CD4-positive, alpha-beta T cell treated with Interleukin-6 at 100 ng/mL for 8 hours (primary cell): ENCODE data around the gene SSR3.
"Not testable (repeated sequence)": the region's sequence is repeated elsewhere in the genome, so short reads cannot be mapped to it uniquely, and the experiment has no call there.

Experiments
- DNase-seq: peaks from one replicate; pipeline ENCODE4 v3.0.0-alpha.2; 2020; ENCODE audit warnings: mixed read lengths, low spot score

SSR3 gene

DNA sequence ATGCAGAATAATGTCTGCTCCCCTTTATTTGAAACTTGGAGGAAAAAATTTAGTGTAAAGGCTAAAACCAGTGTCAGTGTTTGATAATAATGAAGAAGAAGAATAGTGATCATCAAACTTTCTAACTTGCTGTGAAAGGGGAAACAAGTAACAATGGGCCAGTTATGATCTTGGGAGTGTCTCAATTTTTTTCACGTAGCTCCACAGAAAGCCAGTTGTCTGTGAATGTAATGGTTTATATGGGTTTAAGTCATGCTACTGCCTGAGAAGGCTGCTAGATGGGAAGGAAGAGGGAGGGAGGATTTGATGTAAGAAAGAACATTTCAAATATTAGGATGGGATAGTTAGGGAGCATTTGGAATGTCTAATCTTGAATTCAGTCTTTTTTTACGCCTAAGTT, 21.1 kb upstream of the SSR3 start:
- no peak for DNase-seq

- no peak for DNase-seq
Measured at GRCh38 chr3:156575641-156576040, 20.7 kb upstream of the SSR3 start.

GRCh38 chr3:156569881-156570280, 15.0 kb upstream of the SSR3 start:
- DNase-seq = not testable (repeated sequence)

GRCh38 chr3:156569016-156569415, 14.1 kb upstream of the SSR3 start:
- not testable (repeated sequence) for DNase-seq

GRCh38 chr3:156563900-156564682, 9.2 kb upstream of the SSR3 start:
- no peak for DNase-seq

GRCh38 chr3:156562486-156562885, 7.6 kb upstream of the SSR3 start:
- DNase-seq = not testable (repeated sequence)

GRCh38 chr3:156561533-156561932, 6.6 kb upstream of the SSR3 start:
- no peak for DNase-seq

GRCh38 chr3:156559321-156559720, 4.4 kb upstream of the SSR3 start:
- DNase-seq = no peak

- no peak for DNase-seq
Measured at GRCh38 chr3:156558389-156558788, 3.5 kb upstream of the SSR3 start.

DNA sequence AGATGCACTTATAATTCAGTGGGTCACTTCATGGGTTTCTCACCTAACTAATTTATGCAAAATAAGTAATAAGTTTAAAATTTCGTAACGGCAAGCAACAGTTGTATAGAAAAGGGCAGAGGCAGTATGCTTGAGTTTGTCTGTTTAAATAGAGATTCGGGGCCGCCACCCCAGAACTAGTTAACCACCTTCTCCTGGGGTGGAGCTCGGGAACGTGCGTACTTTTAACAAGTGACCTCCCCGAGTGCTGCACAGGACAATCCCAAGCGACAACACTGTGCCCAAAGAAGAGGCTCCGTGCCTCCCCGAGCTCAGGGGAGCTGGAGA, 439 bp downstream of the SSR3 start:
- DNase-seq = no peak

- DNase-seq = no peak
Measured at GRCh38 chr3:156553705-156554356, 1.1 kb downstream of the SSR3 start.

GRCh38 chr3:156552973-156553372, 1.9 kb downstream of the SSR3 start:
- DNase-seq = no peak

- DNase-seq = no peak
Measured at GRCh38 chr3:156551746-156552145, 3.2 kb downstream of the SSR3 start.

DNA sequence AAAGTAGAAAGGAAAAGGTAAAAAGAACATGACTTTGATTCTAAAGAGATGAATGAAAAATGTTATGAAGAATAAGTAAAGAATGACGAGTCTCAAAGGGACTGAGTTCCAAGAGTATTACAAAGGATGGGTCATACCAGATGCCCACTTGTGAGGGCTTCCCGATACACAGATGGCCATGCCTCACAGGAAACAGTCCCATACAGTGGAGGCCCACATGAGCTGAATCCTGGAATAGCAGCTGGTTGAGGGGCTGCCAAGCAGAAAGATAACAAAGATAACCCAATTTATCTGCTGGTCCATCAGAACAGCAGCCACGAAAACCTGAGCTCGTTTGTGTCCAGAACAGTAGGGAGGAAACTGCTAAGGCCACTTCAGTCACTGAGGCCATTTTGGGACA, 3.7 kb downstream of the SSR3 start:
- DNase-seq = no peak

GRCh38 chr3:156548902-156549301, 6.0 kb downstream of the SSR3 start:
- no peak for DNase-seq

- DNase-seq = no peak
Measured at GRCh38 chr3:156548041-156548687, 6.8 kb downstream of the SSR3 start.

- no peak for DNase-seq
Measured at GRCh38 chr3:156547637-156548036, 7.3 kb downstream of the SSR3 start.

GRCh38 chr3:156543043-156543555, 11.8 kb downstream of the SSR3 start:
- DNase-seq = no peak

DNA sequence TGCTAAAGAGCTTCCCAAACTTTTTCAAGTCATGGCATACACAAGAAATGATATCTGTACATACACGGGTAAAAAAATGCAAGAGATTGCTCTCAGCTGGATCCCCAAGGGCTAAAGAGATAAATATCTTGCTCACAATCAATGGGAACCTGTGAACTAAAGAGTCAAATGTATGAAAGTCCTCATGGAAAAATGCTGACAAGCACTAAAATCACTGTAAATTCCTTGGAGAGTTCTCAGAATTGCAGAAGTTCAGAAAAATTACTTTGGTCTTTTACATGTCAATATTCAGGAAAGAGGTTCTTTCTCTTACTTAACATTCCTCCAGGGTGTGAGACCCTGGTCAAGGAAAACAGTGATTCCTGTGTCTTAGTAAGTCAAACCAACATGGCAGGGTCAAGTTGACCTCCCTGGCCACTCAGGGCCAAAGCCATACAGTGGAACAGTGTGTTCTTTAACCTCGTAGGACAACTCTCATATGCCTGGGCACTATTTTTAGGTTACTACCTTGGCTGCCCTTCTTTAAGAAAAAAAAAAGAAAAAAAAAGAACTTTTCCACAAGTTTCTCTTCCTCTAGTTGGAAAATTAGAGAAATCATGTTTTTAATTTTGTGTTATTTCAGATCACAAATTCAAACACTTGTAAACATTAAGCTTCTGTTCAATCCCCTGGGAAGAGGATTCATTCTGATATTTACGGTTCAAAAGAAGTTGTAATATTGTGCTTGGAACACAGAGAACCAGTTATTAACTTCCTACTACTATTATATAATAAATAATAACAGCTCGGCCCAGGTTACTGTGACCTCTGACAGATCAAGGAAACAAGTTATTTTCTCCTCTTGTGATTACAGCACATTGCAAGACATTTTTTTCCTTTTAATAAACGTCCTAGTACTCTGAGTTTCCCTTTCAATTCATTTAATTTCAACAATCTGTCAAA, 12.5 kb downstream of the SSR3 start:
- DNase-seq = no peak

- no peak for DNase-seq
Measured at GRCh38 chr3:156539802-156540201, 15.1 kb downstream of the SSR3 start.

DNA sequence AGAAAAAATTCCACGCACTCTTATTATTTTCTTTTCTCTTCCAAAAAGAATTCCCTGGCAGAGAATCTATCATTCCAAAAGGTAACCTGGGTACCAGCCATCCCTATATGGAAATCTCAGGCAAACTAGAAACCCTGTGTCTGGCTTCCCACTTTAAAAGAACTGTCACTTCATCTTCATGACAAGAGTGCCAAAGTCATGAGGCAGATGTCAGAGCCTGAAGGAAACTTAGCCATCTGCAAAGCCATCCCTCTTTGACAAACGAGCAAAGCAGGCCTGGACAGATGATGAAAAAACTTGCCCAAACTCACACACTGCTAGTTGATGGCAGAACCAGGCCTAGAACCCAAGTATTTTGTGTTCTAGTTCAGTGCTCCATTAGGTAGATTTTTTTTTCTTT, 15.9 kb downstream of the SSR3 start:
- no peak for DNase-seq
